Thyroid gland (tissue), 4 donors: Measurements from ENCODE around the gene PSMG3.

Experiments
- POLR2A ChIP-seq, 2 donors: fragments of 450-650 bp; IDR thresholded peaks; one replicate each; pipeline ENCODE4 v1.6.1; 2017; ENCODE audit warnings: antibody characterized with exemption in 2 of 2, mild to moderate bottlenecking in 2 of 2, moderate library complexity in 1 of 2
- TF ChIP-seq, protein P1 (sequence below), 6 experiments: fragments of 200-600 bp in 3 of 6; fragments of 450-650 bp in 3 of 6; sonication (generic) in 3 of 6; IDR thresholded peaks; one replicate each; pipeline ENCODE4 v1.5.1; 2016 to 2019; ENCODE audit warnings: antibody characterized with exemption in 6 of 6, mild to moderate bottlenecking in 2 of 6, inconsistent platforms in 1 of 6, moderate library complexity in 1 of 6

GRCh38 chr7:1603346-1604225 is 33.8 kb upstream of the PSMG3 start:
- TF ChIP-seq, protein P1, sequence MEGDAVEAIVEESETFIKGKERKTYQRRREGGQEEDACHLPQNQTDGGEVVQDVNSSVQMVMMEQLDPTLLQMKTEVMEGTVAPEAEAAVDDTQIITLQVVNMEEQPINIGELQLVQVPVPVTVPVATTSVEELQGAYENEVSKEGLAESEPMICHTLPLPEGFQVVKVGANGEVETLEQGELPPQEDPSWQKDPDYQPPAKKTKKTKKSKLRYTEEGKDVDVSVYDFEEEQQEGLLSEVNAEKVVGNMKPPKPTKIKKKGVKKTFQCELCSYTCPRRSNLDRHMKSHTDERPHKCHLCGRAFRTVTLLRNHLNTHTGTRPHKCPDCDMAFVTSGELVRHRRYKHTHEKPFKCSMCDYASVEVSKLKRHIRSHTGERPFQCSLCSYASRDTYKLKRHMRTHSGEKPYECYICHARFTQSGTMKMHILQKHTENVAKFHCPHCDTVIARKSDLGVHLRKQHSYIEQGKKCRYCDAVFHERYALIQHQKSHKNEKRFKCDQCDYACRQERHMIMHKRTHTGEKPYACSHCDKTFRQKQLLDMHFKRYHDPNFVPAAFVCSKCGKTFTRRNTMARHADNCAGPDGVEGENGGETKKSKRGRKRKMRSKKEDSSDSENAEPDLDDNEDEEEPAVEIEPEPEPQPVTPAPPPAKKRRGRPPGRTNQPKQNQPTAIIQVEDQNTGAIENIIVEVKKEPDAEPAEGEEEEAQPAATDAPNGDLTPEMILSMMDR (IDR thresholded peaks at IDR 0.05): no peak
- TF ChIP-seq POLR2A (IDR thresholded peaks at IDR 0.05): no peak
